ENCODE measurements around the gene ZNF337. TPM values are rescaled to one million over a fixed set of nuclear protein-coding genes. Genes with fewer than 3 reads are reported as not detected.

Gene ZNF337
- total and polyA plus RNA-seq, 2 donors (not counting 3 experiments of a cell fraction or from before 2014, with no cell fraction given) = 8.5 to 16.7 TPM

DNA sequence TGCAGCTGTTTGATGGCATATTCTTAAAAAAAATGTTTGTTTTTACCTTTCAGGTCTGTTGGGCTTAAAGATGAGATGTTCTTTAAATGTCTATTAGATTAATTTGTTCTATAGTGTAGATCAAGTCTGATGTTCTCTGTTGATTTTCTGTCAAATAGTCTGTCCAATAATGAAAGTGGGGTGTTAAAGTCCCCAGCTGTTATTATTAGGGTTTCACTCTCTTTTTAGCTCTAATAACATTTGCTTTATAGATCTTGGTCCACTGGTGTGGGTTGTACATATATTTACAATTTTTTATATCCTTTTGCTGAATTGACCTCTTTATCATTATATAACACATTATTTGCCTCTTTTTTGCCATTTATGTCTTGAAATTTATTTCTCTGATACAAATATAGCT lies 11.0 kb upstream of the ZNF337 start:
- H4K20me1 ChIP-seq (replicated peaks; ENCODE audit: control insufficient read depth, extremely low read depth, insufficient read depth, low read length) = no peaks in the 10 kb centered on the region
- BruUV-seq (replicated peaks) = no TSS peak
- no peak overlapping the region for H3K9ac ChIP-seq (replicated peaks; ENCODE audit: extremely low read depth, insufficient read depth, low read length)
- dilution Hi-C loops (cut with MboI; ENCODE audit: extremely low pct_ligation_motif_present, low sequenced_read_pairs) = no loop called here
- TF ChIP-seq FOS (IDR thresholded peaks at IDR 0.05; ENCODE audit: borderline replicate concordance, insufficient read depth, low read length) (no peak), POLR2AphosphoS5 (IDR thresholded peaks at IDR 0.05; ENCODE audit: insufficient read depth, low read depth, low read length) (no peak), MYC (IDR thresholded peaks at IDR 0.05; ENCODE audit: low read depth, low read length) (no peak), EZH2 (IDR thresholded peaks at IDR 0.05; ENCODE audit: borderline replicate concordance, low read depth, low read length, severe bottlenecking) (no peak), GATA2 (IDR thresholded peaks at IDR 0.05; ENCODE audit: insufficient read depth, insufficient read length, low read depth, low read length) (no peak), JUN (IDR thresholded peaks at IDR 0.05; ENCODE audit: borderline replicate concordance, insufficient read depth, insufficient read length, low read depth) (no peak), POLR2A (IDR thresholded peaks at IDR 0.05; ENCODE audit: low read depth, low read length) (no peak)
- TF ChIP-seq, protein P1, sequence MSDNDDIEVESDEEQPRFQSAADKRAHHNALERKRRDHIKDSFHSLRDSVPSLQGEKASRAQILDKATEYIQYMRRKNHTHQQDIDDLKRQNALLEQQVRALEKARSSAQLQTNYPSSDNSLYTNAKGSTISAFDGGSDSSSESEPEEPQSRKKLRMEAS (IDR thresholded peaks at IDR 0.05; ENCODE audit: insufficient read depth, insufficient read length) = no peak
- TF ChIP-seq, protein P2, sequence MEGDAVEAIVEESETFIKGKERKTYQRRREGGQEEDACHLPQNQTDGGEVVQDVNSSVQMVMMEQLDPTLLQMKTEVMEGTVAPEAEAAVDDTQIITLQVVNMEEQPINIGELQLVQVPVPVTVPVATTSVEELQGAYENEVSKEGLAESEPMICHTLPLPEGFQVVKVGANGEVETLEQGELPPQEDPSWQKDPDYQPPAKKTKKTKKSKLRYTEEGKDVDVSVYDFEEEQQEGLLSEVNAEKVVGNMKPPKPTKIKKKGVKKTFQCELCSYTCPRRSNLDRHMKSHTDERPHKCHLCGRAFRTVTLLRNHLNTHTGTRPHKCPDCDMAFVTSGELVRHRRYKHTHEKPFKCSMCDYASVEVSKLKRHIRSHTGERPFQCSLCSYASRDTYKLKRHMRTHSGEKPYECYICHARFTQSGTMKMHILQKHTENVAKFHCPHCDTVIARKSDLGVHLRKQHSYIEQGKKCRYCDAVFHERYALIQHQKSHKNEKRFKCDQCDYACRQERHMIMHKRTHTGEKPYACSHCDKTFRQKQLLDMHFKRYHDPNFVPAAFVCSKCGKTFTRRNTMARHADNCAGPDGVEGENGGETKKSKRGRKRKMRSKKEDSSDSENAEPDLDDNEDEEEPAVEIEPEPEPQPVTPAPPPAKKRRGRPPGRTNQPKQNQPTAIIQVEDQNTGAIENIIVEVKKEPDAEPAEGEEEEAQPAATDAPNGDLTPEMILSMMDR (IDR thresholded peaks at IDR 0.05; ENCODE audit: extremely low read depth in 1 of 2, insufficient read depth in 1 of 2, low read depth in 1 of 2, low read length in 2 of 2) = no peak
- no peak for FAIRE-seq
- ChIA-PET POLR2A (no interaction called here), CTCF (no interaction called here)
- DNase-seq (ENCODE audit: low read depth, low spot score) = no peak
- H2AFZ ChIP-seq (ENCODE audit: low read depth, low read length) = no peak overlapping the region
- no peak overlapping the region for H3K4me3 ChIP-seq (replicated peaks in 1 of 3; ENCODE audit: insufficient read depth in 1 of 3, low read depth in 1 of 3, low read length in 3 of 3)
- no peak overlapping the region for H3K27ac ChIP-seq (ENCODE audit: insufficient read depth, low read depth, low read length)
- no peaks in the 10 kb centered on the region for H3K79me2 ChIP-seq (ENCODE audit: control insufficient read depth, insufficient read depth, low read length)
- H3K27me3 ChIP-seq (ENCODE audit: control insufficient read depth in 2 of 2, insufficient read depth in 2 of 2, low read length in 2 of 2) = no peaks in the 10 kb centered on the region
- no peaks in the 10 kb centered on the region for H3K9me3 ChIP-seq (replicated peaks; ENCODE audit: control insufficient read depth, insufficient read depth, low read length)
- no peak overlapping the region for H3K4me2 ChIP-seq (ENCODE audit: insufficient read depth, low read length)
- H3K36me3 ChIP-seq (ENCODE audit: control insufficient read depth in 2 of 2, extremely low read depth in 1 of 2, insufficient read depth in 2 of 2, low read length in 2 of 2) = no peaks in the 10 kb centered on the region
- H3K9me1 ChIP-seq (replicated peaks; ENCODE audit: control insufficient read depth, extremely low read depth, insufficient read depth, low read length) = no peaks in the 10 kb centered on the region
- intact Hi-C loops (cut with micrococcal nuclease) = loop anchor here (10.0 kb wide), 1 partner anchor 1563 kb away; no protein-coding TSS in a partner anchor
- H3K4me1 ChIP-seq (ENCODE audit: control insufficient read depth, extremely low read depth, insufficient read depth, low read length) = no peaks in the 10 kb centered on the region

Data from endothelial cell of umbilical vein (primary cell).